ENCODE results near the gene ABHD16A. TPM values are rescaled to one million over a fixed set of nuclear protein-coding genes. Genes with fewer than 3 reads are reported as not detected.

The ABHD16A gene
- total RNA-seq, result 60.7 and 66.9 TPM in 2 replicates

DNA sequence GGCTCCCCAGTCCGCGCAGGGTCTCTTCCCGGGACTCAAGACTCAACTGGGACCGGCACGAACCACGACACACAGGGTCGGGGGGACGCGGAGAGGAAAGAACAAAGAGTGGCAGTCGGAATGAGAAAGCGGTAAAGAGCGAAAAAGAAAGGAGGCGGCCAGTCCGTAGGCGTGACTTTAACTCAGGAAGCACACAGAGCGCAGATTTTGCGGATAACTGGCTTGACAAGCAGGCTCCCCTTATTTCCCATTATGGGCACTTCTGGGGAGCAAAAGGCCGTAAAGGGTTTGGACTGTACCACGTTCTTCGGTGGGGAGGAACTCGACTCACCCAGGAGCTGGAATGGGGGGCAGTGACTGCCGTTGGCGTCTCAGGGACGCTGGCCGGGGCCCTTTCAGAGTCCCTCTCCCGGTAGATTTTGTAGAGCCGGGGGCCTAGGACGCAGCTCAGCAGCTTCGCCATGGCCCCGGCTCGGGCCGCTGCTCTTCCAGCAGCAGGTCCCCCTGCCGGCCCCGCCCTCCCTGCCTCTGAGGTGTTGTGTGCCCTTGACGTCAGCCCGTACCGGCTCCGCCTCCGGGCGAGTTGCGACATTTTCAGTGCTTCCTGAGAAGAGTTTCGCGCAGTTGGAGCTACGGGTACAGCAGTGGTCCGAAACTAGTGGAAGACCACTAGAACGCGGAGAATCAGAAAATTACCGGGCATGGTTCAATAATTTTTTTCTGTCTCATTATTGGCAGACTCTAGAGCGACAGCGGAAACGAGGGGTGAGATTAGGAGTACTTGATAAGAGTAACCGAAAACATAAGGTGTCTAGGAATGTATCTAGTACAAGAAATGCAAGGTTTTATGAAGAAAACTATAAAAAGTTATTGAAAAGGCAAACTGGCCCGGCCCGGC is at the start of gene ABHD16A:
Gene ABHD16A (minus strand): TSS at position 506 of the 898 bp plus-strand sequence. CDS start 43 bp downstream, at position 463.
- peak; percentile 99 for DNase-seq

DNA sequence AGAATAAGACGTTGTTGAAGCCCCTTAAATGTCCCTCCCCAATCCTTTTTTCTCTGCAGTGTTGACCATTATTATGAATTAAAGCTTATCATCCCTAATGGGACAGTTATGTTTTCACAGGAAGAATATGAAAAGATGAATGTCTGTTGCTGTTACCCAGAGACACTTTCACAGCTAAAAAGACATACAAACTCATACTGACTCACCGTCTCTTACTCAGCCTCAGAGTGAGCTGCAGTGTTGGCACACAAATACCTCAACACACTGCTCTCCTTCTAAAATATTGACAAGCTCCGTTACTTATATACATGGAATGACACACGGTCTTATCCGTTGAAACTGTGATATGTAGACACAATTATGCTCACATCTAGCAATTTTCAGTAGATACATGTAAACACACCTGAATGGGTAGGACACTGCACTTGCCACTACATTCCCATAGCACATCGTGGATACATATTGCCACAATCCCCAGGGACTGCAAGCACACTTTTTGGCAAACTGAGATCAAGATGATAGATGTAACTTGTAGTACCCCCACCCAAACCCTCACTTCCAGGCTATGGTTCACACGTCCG is 49.7 kb upstream of the ABHD16A start:
- no peak for DNase-seq

DNA sequence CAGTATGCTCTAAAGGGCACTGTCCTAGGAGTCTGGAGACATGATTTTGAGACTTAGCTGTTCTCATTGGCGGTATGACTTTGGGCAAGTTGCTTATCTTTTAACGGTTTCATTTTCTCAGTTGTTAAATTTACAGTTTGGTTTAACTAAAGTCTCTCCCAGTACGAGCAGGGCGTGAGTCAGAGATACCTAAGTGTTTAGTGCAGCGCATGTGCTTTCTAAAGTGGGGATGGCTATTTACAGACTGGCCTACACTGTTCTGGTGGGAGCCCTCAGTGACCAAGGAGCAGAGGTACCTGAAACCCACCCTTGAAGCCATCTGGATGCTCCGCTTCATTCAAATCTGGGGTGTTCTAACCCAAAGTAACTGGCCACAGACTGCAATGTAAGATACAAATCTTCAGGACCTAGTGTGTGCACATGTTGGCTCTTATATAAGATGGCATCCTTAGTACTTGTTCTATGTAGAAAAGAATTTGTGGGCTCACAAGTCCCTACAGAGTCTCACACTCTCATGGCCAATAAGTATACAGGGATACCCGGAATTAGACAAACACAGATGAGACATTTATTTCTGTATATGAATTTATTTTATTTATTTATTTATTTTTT is 47.4 kb upstream of the ABHD16A start:
- DNase-seq, result no peak

DNA sequence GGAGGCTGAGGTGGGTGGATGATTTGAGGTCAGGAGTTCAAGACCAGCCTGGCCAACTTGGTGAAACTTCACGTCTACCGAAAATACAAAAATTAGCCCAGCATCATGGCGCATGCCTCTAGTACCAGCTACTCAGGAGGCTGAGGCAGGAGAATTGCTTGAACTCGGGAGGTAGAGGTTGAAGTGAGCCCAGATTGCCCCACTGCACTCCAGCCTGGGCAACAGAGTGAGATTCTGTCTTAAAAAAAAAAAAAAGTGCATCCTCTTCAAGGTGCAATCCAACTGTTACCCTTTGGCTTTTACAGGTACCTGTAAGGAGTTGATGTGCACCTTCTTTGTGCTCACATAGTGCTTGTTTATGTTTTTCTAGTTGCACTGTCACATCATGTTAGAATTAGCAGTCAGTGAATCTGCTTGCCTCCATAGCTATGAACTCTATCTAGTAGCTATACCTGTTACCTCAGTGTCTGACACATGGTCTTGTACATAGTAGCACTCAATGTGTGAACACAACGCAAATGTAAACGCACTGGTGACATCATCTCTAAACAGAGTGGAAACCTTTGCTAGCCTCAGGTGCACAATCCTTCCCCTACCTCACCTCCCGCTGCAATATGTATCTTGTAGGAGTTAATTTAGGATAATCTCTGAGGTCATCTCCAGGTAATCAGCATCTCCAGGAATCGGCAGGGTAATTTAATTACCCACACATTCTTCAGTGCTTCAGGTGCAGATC is 46.3 kb upstream of the ABHD16A start:
- DNase-seq, result no peak

DNA sequence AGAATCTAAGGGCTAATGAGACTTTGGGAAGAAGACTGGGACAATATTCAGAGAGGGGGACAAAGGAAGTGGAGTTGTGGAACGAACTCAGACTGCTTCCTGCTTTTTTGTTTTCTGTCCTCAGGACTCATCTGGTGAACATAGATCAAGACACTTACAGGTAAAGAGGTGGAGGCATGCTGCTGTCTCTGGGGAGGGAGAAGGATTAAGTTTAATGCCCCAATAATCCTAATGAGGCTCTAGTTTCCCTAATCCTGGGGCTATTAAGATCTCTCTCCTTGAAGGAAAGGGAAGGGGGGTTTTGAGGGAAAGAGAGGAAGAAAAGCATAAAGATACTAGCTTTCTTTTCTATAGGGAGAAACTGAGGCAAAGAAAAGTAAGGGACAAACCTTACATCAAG is 41.3 kb upstream of the ABHD16A start:
- no peak for DNase-seq

DNA sequence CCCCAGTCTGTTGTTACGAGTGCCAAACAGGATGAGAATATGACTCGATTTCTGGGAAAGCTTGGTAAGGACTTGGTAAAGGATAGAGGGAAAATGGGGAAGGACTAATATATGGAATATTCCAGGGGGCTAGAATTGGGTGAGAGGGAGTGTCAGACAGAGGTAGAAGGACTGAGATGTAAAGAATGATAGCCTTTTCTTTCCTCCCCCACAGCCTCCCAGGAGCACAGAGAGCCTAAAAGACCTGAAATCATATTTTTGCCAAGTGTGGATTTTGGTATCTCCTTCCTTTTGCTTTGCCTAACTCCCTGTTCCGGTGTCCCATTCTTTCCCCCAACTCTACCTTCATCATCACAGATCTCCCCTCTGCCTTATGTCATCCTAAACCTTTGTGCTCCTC is 39.8 kb upstream of the ABHD16A start:
- DNase-seq, result no peak

DNA sequence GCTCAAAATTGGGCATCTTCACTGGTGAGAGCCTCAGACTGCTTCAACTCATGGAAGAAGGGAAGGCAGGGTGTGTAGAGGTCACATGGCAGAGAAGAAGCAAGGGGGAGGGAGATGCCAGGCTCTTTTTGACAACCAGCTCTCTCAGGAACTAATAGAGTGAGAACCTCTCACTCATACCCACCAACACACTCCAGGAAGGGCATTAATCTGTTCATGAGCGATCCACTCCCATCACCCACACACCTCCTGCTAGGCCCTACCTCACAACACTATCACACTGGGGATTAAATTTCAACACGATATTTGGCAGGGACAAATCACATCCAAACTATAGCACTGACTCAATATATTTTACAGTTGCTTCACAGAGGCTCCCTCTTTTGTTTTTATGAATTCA is 38.7 kb upstream of the ABHD16A start:
- DNase-seq, result no peak

DNA sequence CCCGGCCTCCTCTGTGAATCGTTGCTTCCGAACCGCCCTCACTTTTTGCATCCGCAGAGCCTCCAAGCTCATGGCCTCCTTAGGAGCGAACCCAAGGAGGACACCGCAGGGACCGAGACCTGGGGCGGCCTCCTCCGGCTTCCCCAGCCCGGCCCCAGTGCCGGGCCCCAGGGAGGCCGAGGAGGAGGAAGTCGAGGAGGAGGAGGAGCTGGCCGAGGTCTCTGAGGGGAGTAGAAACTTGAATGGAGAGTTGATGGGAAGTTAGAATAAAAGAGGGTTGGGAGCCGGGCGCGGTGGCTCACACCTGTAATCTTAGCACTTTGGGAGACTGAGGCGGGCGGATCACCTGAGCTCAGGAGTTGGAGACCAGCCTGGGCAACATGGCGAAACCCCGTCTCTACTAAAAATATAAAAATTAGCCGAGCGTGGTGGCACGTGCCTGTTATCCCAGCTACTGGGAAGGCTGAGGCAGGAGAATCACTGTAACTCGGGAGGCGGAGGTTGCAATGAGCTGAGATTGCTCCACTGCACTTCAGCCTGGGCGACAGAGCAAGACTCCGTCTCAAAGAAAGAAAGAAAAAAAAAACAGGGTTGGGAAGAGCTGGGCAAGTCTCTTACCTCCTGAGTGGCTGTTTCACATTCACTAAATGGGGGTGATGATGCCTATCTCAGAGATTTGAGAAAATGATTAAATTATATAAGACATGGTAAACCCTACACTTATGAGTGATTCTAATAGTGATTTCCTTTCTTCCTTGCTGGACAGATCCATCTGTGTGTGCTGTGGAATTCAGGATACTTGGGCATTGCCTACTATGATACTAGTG is 37.5 kb upstream of the ABHD16A start:
- DNase-seq, result peak; percentile 53

DNA sequence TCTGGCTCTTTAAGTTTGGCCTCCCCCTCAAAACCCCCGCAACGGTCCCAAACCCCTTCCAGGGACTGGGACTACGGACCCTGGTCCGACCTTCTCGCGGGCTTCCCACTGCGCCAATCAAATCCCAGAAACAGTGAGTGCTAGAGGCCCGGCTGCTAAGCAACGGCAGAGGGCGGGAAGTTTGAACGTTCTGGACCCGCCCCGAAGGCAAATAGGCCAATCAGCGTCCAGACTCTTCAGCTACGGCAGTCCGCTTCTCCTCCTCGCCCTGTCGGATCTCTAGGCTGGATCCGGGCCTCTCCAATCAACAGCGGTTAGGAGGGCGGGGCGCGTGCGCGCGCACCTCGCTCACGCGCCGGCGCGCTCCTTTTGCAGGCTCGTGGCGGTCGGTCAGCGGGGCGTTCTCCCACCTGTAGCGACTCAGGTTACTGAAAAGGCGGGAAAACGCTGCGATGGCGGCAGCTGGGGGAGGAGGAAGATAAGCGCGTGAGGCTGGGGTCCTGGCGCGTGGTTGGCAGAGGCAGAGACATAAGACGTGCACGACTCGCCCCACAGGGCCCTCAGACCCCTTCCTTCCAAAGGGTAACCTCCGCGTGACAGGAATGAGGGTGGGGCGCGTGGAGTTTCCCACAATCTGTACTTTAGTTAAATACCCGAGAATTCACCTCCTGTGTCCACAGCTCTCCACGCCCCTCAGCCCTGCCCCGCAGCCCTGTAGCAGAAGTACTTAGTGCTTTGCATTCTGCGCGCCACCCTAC is 36.7 kb upstream of the ABHD16A start, which contains the start of gene MSH5:
Gene MSH5 (plus strand): TSS at position 367 of the 758 bp plus-strand sequence. CDS start 462 bp downstream, outside the sequence.
- peak; percentile 99 for DNase-seq

DNA sequence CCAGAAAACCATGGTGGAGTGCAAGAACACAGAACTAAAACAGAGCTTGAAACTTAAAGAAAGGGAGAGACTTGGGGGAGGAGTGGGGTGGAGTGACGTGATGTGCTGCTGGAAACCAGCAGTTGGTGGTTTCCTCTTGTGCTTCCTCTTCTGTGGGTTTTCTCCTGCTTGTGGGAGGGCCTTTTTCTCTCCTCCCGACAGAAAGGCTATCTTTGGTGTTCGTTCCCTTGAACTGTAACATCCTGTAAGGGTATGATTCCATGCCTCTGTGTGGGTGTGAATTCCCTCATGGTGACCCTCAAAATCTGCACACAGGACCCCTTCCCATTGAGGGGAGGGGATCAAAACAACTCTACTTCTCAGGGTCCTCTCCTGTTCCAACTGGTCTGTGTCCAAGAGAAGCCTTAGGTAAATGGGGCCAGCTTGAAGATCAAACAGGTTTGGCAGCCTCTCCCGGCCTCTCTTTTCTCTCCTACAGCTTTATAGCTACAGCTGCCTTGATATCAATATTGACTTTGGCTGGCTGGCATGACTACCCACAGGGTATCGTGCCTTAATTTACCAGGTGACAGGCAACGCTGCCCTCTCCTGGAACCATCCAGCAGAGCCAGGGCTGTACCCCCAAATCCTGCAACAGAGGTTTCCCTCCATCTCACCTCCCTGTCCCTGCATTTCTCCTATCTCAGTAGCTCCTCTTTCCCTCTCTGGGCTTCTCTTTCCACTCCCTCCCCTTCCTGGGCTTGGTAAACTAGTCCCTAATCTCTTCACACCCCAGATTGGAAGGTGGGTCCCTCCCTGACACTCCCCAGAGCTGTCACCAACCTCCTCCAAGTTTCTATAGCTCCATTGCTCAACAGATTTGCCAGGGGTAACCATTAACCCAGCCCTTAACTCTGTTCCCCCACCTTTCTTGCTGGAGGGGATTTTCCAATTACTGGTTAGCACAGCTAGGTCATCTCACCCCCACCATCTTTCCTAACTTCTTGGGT is 35.2 kb upstream of the ABHD16A start:
- peak; percentile 95 for DNase-seq

DNA sequence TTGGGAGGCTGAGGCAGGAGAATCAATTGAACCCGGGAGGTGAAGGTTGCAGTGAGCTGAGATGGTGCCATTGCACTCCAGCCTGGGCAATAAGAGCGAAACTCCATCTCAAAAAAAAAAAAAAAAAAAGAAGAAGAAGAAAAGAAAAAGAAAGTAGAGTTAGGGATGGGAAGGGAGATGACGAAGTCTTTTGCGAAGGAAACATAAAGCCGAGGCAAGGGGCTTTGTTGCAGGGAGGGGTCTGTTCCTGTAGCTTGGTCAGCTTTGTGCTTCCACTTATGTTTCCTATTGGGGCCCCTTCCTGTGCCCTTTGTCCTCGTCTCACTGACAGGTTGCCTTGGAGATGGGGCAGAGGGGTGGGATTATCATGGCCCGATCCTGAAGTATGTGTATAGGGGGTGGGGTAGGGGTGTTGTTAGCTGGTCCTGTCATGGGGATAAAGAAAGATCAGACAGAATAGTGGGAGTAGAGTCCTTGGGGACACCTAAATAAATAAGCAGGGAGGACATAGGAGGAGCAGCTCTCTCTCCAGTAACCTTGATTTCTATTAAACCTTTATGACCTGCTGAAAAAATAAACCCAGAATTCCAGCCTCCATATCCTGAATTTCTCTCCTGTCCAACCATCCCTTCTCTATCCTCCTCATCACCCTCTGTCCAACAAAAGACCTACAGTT is 34.3 kb upstream of the ABHD16A start:
- DNase-seq, result peak; percentile 84

DNA sequence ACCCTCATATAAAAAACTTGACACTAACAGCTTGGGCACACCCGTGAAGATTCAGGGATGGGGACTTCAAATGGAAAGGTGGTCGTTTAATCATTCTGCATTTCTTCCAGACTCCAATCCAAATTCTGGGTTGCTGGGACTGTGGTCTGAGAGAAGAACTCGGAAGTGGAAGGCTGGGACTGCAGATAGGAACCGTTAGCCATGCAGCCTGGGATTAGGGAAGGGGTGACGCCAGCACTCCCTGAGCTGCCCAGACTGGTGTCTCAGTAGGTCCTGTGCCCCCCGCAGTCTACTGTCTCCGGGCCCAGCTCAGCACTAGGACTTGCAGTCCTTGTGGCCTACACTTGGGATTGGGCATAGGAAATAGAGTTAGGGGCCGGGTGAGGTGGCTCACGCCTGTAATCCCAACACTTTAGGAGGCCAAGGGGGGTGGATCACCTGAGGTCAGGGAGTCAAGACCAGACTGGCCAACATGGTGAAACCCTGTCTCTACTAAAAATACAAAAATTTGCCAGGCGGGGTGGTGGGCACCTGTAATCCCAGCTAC is 33.7 kb upstream of the ABHD16A start:
- peak; percentile 23 for DNase-seq

DNA sequence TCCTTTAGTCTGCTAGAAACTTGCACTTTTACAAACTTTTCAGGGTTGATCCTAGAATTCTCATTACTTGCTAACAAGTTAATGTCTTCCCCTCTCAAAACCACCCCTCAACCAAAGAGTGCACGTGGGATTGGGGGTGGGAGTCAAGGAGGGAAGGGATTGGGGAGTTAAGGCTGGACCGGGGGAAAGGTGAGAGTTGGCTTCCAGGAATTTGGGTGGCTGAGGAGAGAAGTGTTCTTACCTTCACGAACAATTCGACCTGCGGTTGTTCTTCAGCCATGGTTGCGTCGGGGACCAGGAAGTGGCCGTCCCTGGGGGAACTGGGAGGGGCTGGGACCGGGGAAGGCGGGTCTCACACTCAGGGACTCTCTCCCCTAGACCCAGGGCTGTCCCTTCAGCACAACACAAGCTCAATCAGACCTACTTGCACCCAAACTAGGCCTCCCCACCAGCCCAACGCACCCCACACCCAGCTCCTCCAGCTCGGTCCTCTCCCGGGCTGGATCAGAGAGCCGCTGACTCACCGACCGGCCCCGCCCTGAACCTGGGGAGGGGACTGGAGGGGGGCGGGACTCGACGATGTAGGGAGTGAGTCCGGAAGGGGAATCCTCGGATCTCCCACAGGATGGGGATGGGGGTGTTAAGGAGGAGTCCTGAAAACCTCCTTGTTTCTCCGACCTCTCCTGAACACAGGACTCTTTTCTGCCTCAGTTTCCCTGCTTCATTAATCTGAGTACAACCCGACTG is 33.1 kb upstream of the ABHD16A start, which contains the start of gene CLIC1:
Gene CLIC1 (minus strand): TSS at position 510 of the 747 bp plus-strand sequence. CDS start 230 bp downstream, at position 280.
- DNase-seq, result peak; percentile 83

DNA sequence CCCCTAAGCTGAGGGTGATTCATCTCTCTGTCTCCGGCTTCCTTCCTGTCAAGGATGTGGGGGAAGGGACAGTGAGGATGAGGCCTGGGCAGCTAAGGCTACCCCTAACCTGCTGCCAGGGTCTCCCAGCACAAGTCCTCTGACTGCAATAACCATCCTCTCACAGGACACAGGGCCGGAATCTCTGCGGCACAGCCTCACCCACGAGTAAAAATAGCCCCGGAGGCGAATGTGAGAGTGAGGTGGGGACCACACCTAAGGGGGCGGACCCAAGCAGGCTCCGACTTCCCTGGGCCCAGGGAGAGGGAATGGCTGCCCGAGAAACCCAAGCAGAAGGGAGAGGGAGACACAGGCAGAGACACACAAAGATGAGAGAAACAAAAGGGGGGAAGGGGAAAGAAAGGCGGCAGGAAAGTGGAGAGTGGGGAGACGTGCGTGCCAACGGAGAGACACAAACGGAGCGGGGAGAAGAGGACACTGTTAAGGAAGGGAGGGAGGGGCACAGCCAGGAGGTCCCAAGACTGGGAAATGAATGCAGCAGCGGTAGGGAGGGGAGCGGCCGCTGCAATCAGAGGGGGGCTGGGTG is 31.8 kb upstream of the ABHD16A start:
- DNase-seq, result peak; percentile 88

DNA sequence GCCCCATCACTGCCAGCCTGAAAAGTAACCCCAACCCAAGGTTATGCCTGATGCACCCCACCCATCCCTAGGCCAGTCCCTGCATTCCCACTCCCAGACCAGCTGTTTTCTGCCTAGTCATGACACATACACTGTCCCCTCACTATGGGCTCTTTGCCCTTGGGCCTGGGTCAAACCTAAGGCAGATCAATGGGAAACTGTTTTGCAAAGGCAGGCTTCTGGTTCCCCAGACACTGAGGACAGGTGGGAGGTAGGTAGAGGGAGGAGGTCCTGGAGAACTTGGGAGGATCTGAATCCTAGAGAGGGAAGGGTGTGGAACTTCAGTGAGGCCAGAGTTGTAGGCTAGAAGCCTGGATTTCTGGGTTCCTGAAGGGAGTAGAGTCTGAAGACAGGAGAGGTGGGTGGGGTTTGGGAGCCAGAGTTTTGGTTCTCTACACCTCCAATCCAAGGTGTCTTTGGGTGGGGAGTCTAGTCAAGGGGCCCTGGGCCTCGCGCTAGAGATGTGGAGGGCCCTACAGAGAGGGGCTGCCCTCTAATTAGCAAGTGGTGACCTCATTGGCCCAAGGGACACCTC is 31.2 kb upstream of the ABHD16A start:
- DNase-seq, result no peak

DNA sequence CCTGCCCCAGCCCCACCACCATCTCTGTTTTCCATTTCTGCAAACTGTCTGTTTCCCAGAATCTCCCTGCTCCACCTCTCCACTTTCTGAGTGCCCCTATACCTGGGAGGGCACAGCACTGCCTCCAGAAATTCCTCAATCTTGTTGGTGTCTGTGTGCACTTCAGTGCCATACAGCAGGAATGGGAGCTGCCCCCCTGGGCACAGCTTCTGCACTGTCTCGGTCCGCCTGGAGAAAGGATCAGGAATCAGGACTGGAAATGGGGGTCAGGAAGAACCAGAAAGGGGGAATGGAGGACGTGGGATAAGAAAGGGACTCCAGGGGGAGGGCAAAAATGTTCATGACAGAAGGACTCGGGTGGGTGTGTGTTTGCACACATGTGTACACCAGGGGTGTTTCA is 30.6 kb upstream of the ABHD16A start:
- DNase-seq, result no peak

DNA sequence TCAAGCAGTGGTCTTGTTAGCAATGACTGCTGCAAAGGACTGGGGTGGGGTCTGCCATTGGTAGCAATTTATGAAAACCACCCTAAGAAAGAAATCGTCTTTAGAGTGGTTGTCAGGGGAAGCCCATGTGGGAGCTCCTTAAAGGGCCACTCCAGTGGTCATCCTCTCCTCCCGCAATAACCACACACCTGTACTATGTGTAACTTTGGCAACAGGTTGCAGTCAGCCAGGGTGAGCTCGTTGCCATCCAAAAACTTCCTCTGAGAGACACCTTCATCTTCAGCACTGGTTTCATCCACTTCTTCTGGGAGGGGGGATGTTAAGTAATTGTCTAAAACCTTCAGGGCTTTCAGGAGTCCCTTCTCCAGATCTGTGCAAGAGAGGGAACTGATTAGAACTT is 28.9 kb upstream of the ABHD16A start:
- no peak for DNase-seq
